ENCODE measurements around the gene GATAD2B.

The GATAD2B gene

DNA sequence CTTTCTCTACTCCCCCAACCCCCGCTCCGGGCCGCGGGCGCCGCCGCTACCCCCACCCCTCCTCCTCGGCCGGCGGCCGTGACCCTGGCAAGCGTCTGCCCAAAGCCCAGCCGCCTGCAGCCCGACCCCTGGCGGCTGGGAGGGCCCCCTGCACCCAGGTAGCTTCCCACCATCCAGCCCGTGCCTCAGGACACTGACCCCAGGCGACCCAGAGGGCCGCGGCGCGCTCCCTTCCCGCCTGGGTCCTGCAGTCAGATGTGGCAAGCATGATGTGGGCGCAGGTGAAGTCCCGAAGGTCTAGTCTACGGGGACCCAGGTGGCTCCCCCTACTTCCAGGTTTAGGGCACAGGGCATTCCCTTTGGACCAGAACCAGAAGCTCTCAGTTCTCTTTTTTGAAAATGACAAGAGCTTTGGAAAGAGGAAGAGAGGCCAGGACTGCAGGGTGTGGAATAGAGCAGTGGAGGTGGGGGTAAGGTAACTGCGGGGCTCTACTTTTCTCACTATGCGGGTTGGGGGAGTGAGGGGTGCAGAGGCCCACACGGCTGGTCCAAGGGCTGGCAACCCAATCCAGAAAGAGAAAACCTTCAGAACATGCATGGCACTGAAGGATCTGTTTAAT, 24.0 kb upstream of the GATAD2B start, which contains the start of gene DENND4B:
Gene DENND4B (minus strand): TSS at position 97 of the 620 bp plus-strand sequence. CDS start 2,344 bp downstream, outside the sequence.
- TF ChIP-seq, protein P1, sequence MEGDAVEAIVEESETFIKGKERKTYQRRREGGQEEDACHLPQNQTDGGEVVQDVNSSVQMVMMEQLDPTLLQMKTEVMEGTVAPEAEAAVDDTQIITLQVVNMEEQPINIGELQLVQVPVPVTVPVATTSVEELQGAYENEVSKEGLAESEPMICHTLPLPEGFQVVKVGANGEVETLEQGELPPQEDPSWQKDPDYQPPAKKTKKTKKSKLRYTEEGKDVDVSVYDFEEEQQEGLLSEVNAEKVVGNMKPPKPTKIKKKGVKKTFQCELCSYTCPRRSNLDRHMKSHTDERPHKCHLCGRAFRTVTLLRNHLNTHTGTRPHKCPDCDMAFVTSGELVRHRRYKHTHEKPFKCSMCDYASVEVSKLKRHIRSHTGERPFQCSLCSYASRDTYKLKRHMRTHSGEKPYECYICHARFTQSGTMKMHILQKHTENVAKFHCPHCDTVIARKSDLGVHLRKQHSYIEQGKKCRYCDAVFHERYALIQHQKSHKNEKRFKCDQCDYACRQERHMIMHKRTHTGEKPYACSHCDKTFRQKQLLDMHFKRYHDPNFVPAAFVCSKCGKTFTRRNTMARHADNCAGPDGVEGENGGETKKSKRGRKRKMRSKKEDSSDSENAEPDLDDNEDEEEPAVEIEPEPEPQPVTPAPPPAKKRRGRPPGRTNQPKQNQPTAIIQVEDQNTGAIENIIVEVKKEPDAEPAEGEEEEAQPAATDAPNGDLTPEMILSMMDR (conservative IDR thresholded peaks at IDR 0.05): peak; percentile 99
- H3K27ac ChIP-seq: peak within 1 kb of the TSS; percentile 95

DNA sequence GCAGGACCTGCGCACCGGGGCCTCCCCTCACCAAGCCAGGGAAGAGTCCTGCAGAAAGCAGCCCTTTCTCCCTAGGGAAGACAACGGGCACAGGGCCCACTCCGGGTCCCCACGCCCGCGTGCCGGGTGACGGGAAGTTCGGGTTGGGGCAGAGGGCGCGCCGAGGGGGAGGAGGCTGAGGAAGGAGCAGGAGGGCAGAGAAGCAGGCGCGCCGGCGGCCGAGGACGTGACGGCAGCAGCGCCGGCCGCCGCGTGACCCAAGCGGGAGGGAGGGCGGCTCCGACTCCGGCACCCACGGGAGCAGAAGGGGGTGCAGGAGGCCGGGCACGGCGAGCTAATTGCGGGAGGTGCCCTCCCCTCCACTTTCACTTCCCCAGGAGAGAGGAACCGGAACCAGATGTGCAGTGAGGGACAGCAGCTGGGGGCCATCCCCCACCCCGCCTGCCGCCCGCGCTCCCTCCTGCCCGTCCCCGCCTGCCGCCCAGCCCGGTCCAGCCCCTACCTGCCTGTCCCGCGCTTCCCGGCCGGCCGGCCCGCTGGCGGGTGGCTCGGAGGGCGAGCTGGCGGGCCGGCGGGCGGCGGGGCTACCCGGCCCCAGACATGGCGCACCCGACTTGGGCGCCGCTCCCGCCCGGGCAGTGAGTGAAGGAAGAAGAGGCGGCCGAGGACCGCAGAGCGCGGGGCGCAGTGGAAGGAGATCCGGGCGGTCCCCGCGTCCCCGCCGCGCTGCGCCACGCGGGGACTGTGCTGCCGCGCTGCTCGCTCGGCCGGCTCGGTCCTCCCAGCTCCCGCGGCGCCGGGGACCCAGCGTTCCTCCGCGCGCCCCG, 23.2 kb upstream of the GATAD2B start:
- peak overlapping the region; percentile 95 for H3K27ac ChIP-seq
- TF ChIP-seq, protein P1 (conservative IDR thresholded peaks at IDR 0.05): no peak

DNA sequence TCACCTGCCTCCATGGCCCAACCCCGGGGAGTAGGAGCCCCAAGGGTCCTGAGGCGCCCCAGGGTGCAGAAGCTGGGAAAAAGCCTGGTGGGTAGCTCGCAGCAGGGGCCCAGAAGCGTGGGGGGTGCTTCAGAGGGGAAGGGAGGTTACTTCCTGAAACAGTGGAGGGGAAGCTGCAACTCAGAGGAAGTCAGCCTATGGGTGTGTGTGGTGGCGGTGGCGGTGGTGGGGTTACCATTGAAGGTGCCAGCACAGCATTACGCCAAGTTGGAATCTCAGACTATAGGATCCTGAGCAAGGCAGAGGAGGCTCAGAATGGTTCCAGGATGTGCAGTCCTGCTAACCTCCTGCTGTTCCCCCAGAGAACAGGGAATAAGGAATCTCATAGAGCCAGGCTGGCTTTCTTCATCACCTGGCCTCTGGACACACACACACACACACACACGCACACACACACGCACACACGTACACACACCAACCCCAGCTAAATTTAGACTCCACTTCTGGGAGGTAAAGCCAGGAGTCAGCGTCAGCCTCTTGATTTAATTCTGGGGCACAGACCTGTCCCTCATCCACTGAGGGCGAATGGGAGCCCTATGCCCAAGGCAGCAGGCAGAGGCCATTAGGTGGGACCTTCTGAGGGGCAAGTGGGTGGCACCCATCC, 22.5 kb upstream of the GATAD2B start:
- TF ChIP-seq, protein P1 (conservative IDR thresholded peaks at IDR 0.05): no peak
- peak overlapping the region; percentile 95 for H3K27ac ChIP-seq

DNA sequence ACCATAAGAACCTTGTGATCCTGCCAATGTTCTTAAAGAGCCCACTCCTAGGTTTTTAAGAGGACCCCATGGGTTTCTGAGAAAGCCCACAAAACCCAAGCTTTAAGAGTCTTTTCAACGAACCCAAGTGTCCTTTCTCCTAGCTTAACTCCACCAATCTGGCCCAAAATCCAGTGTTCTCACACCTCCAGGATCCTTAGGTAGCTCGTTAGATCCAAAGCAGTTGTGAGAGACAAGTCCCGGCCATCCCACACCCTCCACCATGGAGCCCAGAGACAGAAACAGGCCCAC, 22.0 kb upstream of the GATAD2B start:
- peak overlapping the region; percentile 95 for H3K27ac ChIP-seq

DNA sequence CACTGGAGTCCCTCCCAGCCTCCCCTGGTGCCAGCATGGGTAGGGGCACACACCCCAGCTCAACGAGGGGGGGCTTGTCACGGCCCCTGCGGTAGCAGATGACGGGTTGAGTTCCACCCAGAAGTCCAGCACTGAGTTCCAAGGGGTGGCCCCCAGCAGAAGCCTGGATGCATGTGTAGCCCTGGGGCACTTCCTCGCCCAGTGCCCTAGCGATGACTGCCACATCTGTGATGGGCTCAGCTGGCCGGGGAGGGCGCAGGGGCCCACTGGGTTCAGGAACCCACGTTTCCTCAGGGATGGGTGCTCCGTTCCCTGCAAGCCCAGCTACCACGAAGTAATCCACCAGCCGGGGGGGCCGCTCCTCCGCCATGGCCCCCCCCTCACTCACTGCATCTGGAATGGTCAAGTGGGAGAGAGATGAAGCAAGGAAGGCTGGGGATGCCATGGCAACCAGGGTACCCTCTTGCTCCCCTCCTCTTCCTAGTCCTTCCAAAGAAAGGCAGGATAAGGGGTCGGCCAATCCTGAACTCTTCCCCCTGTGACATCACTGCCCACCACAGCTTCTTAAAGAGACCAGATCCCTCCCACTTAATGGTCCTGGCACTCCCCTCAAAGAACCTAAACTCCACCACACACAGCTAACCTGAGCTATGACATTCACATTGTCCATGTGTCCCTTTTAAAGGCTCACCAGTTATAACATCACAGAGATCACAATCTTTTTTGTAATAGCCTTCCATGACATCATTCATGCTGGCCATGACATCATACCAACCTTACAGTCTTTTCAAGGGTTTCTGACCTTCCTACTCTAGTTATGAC, 21.4 kb upstream of the GATAD2B start:
- TF ChIP-seq, protein P1 (conservative IDR thresholded peaks at IDR 0.05): no peak
- peak overlapping the region; percentile 95 for H3K27ac ChIP-seq

More for the DNA sequence above, 22.0 kb upstream of the GATAD2B start:
- TF ChIP-seq, protein P1 (conservative IDR thresholded peaks at IDR 0.05): no peak

DNA sequence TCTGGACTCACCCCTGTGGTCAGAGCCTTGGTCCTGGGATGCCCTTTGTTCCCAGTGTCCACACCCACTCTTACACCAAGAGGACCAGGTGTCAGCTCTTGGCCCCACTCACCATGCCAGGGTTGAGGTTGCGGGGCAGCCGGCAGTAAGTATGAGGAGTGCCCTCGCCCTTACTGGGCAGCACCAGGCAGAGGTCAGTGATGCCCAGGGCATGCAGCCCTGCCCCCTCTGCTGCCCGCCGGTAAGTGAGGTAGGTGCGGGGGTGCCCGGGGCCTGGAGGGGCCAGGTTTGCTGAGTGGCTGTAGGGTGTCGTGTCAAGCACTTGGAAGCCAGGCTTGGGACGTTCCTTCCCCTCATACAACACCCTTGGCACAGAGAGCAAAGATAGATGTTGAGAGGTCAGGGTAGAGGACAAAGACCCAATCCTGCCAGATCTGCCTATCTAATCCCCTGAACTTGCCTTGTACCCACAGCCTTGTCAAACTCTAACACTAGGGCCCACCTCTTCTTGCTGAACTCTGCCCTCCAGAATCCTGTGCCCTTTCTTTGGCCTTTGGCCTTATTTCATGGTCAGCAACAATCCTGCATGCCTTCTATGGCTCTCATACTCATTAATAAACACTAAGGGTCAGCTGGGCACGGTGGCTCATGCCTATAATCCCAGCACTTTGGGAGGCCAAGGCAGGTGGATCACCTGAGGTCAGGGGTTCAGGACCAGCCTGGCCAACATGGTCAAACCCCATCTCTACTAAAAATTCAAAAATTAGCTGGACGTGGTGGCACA, 20.2 kb upstream of the GATAD2B start:
- H3K27ac ChIP-seq: no peak overlapping the region
- TF ChIP-seq, protein P1 (conservative IDR thresholded peaks at IDR 0.05): no peak

Data from VCaP (cell line).